Kasumi-1 (cell line): ENCODE results near the gene GABBR2.
"Not testable (repeated sequence)": the region's sequence is repeated elsewhere in the genome, so short reads cannot be mapped to it uniquely, and the experiment has no call there.

Source experiments
- DNase-seq, 2 experiments: peaks; one replicate each; lab custom pipeline; 2025; lab: John Stamatoyannopoulos, UW

The GABBR2 gene

DNA sequence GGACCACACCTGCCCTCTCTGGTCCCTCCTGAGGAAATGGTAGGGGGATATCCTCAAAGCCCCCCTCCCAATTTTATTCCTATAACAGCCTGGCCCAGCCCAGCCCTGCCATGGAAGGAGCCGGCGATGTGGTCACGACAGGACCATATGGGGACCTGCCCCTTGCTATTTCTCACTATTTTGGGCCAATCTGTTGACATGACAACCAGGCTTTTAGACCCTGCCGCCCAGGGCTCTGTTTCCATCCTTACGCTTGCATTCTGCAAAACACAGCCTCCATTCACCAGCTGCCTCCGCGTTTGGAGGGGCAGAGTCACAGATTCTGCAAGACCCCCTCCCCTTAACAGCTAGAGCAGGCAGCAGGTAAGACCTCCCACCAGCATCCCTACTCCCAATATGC, 112.2 kb downstream of the GABBR2 start:
- DNase-seq = no peak

DNA sequence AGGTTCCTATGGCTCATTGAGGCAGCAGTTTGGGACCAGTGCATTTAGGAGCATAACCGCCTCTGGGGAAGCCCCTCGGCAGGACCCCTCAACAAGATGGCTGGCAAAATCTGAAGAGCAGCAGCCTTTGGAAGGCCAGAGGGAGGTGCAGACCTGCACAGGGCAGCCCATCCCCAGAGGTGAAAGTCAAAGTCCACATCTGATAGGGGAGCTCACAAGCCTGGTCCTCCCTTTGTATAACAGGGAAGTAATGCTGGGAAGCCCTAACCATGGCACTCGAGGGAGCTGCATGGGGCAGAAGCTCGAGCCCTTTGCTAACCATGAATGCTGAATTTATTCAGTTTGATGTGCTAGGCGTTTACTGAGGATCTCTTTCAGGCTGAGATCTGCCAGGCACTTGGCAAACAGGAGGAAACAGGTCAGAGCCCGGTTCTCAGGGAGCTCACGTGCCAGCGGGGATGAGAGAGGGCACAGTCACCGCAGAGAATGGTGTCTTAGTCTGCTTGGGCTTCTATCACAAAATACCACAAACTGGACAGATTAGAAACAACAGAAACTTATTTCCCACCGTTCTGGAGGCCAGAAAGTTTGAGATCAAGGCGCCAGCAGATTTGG, 114.1 kb downstream of the GABBR2 start:
- no peak for DNase-seq

DNA sequence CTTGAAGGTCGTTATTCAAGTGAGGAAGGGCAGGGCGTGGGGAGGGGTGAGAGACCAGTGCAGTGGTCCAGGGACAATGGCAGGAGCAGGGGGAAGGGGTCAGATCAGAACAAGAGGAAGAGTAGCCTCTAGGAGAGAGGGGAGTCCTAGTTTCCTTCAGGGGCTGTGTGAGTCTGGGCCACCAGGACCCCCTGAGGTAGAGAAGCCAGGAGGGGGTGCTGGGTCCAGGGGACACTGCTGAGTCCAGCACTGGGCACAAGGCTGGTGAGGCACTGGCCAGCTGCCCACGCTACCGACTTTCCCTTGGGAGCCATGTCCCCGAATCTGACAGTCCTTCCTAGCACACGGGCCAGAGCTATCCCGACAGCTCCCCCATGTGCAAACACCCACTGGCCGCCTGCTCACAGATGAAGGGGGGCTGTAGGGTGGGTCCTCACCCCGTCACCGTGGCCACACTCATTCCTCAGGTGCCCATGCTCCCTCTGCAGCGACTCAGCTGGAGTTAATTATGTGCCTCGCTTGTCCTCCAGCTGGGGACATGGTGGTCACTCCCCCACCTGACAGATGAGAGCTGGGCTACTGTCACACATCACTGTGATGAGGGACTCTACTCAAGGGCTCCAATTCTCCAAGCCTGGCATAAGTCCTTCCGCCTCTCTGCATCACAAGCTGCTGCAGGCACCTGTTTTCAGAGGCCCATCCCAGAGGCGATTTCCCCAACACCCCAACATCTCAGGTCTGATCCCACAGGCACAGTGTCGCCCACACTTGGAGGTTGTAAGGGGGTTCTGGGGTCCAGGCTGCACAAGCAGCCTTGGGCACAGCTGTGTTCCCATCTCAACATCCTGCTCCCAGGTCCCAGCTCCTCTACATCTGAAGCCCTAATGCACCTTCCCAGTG, 115.1 kb downstream of the GABBR2 start:
- DNase-seq = no peak

DNA sequence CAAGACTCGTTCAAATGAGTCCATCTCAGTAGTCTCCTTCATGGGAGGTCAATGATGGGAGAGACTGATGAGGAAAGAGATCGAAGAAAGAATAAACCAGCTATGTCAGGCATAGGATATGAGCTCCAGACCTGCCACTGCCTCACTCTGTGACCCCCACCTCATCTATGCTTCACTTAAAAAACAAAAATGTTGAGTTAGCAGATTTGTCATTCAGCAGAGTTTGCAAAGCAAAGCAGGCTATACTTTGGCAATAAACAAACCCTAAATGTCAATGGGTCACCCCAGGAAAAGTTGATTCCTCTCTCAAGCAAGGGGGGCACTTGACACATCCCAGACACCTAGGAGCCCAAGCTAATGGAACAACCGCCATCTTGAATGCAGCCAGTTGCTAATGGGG, 117.0 kb downstream of the GABBR2 start:
- no peak for DNase-seq

DNA sequence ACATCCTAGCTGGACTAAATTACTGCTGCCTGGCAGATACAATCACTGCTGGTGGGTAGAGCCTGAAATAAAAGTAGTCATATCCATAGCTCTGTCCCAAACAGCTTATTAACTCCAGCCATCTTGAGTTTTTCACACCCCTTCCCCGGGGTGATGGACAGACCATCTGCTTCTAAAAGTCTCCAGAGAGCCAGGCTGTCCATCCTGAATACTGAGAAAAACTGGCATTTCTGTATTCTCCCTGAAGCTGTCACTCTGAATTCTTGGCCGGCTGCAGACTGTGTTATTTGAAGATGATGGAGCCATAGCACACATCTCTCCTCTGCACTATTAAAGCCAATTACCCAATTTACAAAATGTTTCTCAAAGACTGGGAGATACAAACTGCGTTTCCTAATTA, 118.6 kb downstream of the GABBR2 start:
- DNase-seq = no peak

DNA sequence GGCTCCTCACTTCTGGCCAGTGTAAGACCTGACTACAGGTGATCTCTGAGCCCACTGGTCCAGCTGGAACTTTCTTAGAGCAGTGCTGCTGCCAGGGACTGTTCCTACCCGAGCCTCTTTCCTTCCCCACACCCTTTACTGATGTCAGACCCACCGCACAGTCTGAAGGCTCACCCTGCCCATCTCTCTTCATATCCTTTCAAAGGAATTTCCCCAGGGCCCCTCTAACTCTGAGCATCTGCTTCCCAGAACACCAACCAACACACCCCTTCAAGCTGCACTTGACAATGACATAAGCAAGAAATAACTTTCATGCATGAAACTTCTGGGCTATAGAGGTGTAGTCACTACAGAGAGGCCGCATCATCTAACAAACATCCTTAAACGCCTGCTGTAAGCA, 119.6 kb downstream of the GABBR2 start:
- DNase-seq = no peak

DNA sequence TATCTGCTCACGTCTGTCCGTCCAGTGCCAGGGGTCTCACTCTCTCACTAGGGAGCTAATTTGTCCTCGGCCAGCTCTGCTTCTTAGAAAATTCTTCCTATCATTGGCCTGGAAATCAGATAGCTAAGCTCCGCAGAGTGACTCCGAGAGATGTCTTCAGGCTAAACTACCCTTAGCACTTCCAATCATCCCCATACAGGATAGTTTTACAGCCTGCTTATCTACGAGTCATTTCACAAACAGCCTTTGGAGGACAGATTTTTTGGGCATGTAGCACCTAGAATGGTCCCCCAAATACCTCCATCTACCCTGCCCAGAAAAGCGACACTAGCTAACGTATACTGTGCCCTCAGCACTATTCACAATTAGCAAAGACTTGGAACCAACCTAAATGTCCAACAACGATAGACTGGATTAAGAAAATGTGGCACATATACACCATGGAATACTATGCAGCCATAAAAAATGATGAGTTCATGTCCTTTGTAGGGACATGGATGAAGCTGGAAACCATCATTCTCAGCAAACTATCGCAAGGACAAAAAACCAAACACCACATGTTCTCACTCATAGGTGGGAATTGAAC, 123.8 kb downstream of the GABBR2 start:
- not testable (repeated sequence) for DNase-seq

DNA sequence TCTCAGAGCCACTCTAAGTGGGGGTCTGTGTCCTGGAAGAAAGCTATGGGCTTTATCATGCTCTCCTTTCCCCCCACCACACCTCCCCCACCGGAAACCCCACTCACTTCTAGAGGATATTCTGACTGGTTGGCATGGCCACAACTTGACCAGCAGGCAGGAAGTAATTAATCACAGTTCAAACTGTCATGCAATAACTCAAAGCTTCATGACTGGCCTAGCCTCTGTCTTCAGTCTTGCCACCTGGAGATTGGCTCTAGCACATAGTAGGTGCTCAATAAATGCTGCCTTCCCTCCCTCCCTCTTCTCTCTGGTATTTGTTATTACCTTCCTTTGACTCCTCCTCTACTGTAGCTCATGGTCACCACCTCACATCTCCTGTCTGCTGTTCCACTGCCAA, 124.7 kb downstream of the GABBR2 start:
- no peak for DNase-seq

DNA sequence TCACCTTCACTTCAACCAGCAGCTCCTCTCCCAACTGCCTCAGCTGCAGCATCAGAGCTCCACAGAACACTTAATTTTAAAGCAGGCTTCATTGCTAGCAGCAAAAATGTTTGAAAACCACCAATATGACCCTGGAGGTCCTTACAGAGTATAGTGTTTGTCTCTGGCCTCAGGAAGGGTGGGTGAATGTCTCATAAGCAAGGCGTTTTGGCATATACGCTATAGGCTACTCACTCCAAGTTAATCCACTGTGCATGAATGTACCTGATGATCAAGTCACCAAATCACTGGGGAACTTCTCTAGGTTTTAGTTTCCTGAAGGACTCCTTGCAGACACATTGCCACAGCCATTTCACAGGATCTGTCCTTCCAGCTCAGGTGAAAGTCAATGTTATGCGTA, 125.3 kb downstream of the GABBR2 start:
- no peak for DNase-seq

DNA sequence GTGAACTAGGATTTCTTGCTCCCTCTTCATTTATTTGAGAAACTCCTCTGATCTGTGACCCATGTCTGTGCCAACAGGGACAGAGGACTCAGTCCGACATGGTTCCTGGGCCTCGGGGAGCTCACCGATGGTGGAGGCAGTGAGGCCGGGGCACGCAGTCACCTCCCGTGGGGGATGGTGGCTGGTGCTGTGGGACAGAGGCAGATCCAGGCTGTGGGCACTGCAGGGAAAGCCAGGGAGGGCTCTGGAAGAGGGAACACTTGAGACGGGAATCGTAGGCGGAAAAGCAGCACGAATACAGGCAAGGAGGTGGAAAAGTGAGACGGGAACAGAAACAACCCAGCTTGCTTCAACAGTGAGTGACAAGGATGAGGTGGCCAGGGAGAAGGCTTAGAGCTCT, 127.8 kb downstream of the GABBR2 start:
- DNase-seq = no peak

DNA sequence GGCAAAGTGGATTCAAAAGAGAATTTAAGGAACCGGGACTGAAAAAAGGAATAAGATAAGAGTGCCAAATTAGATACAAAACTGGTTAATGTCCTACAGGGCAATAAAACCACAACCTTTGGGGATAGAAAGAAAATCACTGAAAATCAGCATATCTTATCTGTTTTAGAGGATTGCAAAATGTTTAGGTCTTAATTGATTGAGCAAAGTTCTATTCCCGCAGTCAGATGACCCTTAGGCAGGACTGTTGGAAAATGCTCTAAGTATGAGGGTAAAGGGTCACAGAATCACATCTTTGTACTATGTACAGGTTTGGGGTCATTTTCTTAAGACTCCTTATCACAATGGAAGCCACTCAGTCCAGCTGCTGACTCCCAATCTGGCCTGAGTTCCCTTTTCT, 129.0 kb downstream of the GABBR2 start:
- no peak for DNase-seq

DNA sequence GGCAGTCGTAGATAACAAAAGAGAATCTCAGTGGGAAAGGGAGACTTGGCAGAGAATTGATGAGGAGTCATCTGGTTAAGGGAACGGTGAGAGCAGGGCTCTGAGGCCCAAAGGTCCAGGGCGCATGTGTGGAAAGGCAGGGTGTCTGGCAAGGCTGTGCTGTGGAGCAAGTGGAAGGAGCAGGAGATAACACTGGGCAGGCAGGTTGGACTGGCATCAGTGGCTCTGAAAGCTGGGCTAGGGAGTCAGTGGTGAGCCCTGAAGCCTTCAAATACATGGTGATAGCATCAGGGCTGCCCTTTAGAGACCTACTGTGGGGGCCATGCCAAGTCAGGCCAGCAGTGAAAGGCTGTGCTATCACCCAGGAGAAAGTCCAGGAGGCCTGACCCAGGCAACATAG, 131.3 kb downstream of the GABBR2 start:
- DNase-seq = no peak

DNA sequence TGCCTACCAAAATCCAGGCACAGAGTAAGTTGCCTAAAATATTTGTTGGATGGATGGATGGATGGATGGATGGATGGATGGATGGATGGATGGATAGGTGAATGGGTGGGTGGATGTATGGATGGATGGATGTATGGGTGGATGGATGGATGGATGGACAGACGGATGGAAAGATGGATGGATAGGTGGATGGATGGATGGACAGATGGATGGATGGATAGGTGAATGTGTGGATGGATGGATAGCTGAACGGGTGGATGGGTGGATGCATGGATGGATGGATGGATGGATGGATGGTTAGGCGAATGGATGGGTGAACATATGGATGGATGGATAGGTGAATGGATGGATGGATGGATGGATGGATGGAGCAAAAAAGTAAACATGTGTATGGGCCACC, 131.9 kb downstream of the GABBR2 start:
- DNase-seq = no peak

DNA sequence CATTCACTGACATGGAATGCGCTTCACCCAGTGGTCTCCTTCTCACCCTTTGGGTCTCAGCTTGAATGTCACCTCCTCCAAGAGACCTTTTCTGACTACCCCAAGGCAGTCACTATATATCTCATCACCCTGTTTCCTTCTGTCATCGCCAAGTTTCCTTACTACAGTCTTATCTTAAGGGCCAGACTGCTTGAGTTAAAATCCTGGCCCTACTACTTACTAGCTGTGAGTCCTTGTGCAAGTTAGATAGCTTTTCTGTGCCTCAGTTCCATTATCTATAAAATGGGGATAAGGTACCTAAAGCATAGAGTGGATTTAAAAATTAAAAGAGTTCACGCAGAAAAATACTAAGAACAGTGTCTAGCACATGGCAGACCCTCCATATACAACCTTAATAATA, 132.4 kb downstream of the GABBR2 start:
- DNase-seq = no peak

DNA sequence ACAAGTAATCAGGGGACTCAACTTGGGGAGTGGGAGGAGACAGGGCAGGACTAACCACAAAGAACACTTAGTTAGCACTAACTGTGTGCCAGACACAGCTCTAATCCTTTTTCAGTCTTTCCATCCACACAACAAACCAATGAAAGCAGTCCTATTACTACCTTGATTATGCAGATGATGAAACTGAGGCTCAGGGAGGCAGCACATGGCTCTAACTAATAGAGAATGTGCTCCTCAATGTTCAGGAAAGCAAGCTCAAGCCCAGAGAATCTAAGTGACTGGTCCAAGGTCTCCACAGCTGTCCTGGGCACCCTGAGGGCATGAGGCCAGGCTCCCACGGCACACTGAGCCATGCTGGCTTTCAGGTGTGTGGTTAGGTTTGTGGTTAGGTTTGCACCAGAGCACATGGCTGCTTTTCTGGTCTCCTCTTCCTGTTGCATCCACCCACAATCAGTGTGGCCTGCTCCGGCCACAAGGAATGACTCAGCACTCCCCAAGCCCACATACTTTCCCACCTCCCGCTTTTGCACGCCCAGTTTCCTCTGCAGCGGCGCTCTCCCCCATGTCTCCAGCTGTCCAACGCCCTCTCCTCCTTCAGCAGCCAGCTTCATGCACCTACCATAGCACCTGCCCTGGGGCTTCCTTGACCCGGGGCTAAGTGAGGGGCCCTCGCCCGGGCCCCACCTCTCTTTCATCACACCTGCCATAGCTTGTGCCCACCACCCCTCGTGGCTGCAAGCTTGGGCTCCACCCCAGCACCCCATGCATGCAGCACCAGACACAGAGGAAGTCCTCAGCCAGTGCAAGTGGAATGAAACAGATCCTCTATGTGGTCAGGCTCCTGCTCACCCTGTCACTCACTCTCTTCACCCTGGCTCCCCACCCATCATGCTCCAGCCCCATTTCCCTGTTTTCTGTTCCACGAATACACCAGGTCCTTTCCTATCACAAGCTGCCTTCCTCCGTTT, 133.1 kb downstream of the GABBR2 start:
- DNase-seq = peak in 1 of 2 experiments; percentile 13

DNA sequence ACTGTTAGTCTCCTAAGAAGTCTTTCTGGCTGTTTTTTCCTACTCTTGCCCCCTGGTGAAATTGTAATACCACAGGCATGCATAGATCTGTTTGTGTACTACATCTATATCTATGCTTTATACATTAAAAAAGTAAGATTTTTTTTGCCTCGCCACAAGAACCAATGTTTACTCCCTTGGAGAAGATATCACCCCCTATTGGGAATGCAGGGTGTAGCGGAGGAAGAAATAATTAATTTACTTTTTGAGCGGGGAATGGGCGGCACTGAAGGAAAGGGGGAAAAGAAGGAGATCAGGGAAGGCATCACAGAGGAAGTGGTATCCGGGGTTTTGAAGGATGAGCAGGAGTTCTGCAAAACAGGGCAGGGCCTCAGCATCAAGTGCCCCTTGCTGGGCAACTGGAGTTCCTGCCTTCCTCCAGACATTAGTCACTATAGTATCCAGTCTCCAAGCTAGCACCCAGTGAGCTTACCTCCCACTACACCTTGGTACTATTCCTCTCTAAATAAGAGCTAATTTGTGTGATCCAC, 134.9 kb downstream of the GABBR2 start:
- DNase-seq = no peak

DNA sequence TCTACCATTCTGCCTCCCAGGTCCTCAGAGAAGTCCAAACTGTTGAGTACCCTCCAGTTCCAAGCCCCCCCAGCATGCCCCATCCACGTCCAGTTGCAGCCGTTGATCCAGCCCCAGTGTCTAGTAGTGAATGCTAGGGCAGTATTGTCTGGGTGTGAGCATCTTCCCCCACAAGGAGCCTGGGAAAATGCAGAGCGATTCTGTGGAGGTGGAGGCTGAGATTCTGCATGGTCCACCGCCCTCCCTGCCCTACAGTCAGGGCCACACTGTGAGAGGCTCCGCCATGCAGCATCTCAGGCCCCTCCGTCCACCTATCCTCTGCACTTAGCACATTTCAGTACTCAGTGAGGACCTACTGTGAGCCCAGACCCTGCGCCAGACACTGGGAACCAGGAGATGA, 135.9 kb downstream of the GABBR2 start:
- no peak for DNase-seq

DNA sequence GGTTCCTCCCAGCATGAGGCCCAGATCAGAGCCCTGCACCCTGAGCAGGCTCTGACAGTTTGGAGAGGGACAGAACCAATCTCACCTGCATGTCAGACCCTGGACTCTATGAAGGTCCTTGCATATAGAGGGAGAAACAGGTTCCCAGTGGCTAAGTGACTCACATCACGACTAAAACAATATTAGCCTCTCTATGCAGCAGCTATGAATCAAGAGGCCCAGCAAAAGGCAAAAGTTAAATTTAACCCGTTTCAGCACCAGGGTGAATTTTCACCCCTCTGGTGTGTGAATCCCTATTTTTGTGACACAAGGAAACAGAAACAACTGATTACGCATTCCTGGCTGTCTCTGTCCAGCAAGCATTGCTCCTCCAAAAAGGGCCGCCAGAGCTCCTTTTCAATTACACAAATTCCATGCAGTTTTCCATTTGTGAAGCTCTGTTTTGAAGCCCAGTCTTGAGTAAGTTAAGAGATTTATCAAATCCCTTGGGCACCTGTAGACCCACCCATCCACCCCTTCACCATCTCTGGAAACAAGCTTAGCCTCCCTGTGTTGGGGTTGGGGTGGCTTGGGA, 136.6 kb downstream of the GABBR2 start:
- no peak for DNase-seq

DNA sequence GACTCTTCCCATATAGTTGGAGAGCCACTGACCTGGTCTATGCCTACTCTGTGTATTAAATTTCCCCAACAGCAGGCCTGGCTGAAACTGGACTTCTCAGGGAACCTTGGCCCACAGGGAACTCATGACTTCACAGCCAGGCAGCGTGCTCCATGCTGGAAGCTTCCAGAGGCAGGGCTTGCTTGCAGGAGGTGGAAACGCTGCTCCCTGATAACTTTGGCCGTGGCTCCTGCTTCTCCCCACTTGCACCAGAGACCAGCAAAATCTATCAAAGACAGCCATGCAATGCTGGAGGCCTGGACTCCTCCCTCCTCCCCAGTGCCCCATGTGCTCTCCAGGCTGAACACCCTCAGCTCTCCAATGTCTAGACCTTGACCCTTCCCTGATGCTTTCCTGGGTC, 137.1 kb downstream of the GABBR2 start:
- DNase-seq = no peak

DNA sequence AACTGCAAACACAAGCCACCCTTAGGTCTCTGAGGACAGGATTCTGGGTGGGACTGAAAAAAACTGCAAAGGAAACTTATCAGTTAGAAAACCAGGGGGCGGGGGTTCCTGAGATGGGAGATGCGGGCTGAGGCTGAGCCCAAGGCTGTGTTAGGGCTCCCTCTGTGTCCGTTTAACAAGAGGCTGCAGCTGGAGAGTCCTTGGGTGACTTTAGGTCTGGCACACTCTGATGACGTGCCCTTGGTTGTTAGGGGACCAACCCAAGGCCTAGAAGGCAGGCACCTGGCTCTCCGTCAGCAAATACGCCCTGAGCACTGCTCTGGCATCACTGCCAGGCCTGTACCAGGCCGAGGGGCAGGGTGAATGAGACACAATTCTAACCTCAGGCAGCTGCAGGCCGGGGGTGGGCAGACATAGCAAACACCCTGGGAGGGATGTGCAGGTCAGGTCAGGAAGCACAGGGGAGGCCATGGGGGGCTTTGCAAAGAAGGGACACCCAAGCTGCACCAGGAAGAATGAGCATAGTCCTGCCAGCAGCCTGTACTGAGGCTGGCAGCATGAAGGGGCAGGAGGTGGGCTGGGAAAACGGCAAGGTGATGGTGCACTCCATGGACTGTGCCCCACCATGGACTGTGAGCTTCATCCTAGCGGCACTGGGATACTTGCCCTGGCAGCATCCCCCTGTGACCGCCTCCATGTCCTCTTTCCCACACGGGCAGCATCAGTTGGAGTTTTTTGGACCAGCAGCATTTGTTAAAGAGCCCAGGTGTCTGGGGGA, 137.9 kb downstream of the GABBR2 start:
- no peak for DNase-seq

DNA sequence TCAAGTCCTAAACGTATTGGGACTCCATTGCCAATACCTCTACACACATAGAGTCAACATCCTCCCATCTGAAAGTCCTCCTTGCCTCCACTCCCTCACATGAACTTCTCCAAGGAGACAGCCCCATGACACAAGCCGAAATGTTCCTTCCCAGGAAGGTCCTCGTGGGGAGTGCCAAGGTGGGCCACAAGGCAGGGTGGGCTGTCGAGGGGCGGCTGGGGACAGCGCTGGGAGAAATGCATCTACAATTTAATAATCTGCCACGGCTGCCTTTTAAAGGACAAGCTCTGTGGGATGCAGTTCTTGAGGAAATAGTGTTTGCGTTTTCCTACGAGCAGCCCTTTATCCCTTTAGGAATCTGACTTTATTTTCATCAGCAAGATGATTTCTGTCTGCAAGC, 138.7 kb downstream of the GABBR2 start:
- DNase-seq = no peak
